HepG2 (cell line): Measurements from ENCODE around the gene UBE3D. TPM values are rescaled to one million over a fixed set of nuclear protein-coding genes. Genes with fewer than 3 reads are reported as not detected.

ENCODE experiments used
- ATAC-seq: fragments of 200-7000 bp; cut with Tn5 transposase; 3 replicates; pipeline ENCODE4 v1.9.1; 2020; ENCODE audit warnings: mild to moderate bottlenecking, moderate library complexity
- BruUV-seq: library from RNA; stranded (reverse); fragments of 400-500 nt; replicated peaks from 2 replicates; lab custom pipeline; 2021; lab: Mats Ljungman, UMichigan
- CTCF ChIA-PET: fragments of 300-600 bp; formaldehyde crosslinking; extraction: SDS; loops from one replicate; lab custom pipeline; 2021; ENCODE audit warnings: low total read pairs, inconsistent platforms, low intra/inter-chr PET ratio; lab: Yijun Ruan, JAX
- POLR2A ChIA-PET: fragments of 350-600 bp; sonication (Branson Sonifier 250); formaldehyde crosslinking; loops from one replicate; lab custom pipeline; 2020; ENCODE audit warnings: antibody characterized with exemption, inconsistent platforms; lab: Yijun Ruan, JAX
- DNase-seq: peaks from one replicate; pipeline ENCODE4 v3.0.0-alpha.2; 2015; ENCODE audit warnings: low spot score
- FAIRE-seq: peaks from 3 replicates; lab custom pipeline; 2011; peaks lifted over from hg19 to GRCh38; lab: Jason Lieb, UNC
- H2AFZ ChIP-seq: one replicate; pipeline ENCODE4 v1.6.1; 2011; ENCODE audit warnings: low read length, inconsistent platforms
- H3K27ac ChIP-seq: fragments of 300-600 bp; 3 replicates; pipeline ENCODE4 v1.8.0; 2011; ENCODE audit warnings: mixed run types, mild to moderate bottlenecking, mixed read lengths, low read length, inconsistent platforms; ENCODE audit not compliant: insufficient read depth; ENCODE audit errors: extremely low read length
- H3K27me3 ChIP-seq, 2 experiments: fragments of 200-600 bp in 1 of 2; 2 replicates in 1 of 2; 3 replicates in 1 of 2; pipeline versions ENCODE4 v1.6.0 to v1.8.0; 2011; ENCODE audit warnings: low read length in 2 of 2, mild to moderate bottlenecking in 2 of 2, moderate library complexity in 2 of 2, inconsistent platforms in 1 of 2; ENCODE audit not compliant: insufficient read depth in 2 of 2, control insufficient read depth in 1 of 2
- H3K36me3 ChIP-seq, 2 experiments: fragments of 200-600 bp in 1 of 2; replicated peaks in 1 of 2; 2 replicates in 1 of 2; 3 replicates in 1 of 2; pipeline versions ENCODE4 v1.5.1 to v1.8.0; 2011; ENCODE audit warnings: low read length in 2 of 2, inconsistent platforms in 1 of 2; ENCODE audit not compliant: insufficient read depth in 2 of 2, control insufficient read depth in 1 of 2
- H3K4me1 ChIP-seq: 2 replicates; pipeline ENCODE4 v1.5.1; 2012; ENCODE audit warnings: low read length, inconsistent platforms; ENCODE audit not compliant: insufficient read depth
- H3K4me2 ChIP-seq: 2 replicates; pipeline ENCODE4 v1.6.0; 2011; ENCODE audit warnings: low read depth, low read length, inconsistent platforms
- H3K4me3 ChIP-seq, 3 experiments: fragments of 200-600 bp in 1 of 3; sonication (generic), shearing (Covaris generic) in 1 of 3; replicated peaks in 1 of 3; 2 replicates each; pipeline ENCODE4 v1.5.1; 2011 to 2016; ENCODE audit warnings: low read length in 3 of 3, inconsistent platforms in 2 of 3, low read depth in 2 of 3, mild to moderate bottlenecking in 2 of 3, control low read depth in 1 of 3, mixed read lengths in 1 of 3; ENCODE audit not compliant: insufficient read depth in 1 of 3
- H3K79me2 ChIP-seq: one replicate; pipeline ENCODE4 v1.6.1; 2011; ENCODE audit warnings: low read length, inconsistent platforms; ENCODE audit not compliant: insufficient read depth
- H3K9ac ChIP-seq: 2 replicates; pipeline ENCODE4 v1.6.0; 2011; ENCODE audit warnings: mild to moderate bottlenecking, low read depth, low read length, inconsistent platforms; ENCODE audit not compliant: insufficient read depth
- H3K9me3 ChIP-seq: 2 replicates; pipeline ENCODE4 v1.5.1; 2012; ENCODE audit warnings: mild to moderate bottlenecking, low read length
- H4K20me1 ChIP-seq: 2 replicates; pipeline ENCODE4 v1.6.0; 2011; ENCODE audit warnings: inconsistent platforms, mild to moderate bottlenecking, low read length, moderate library complexity; ENCODE audit not compliant: insufficient read depth
- ATF6 ChIP-seq: sonication (generic); formaldehyde crosslinking; conservative IDR thresholded peaks from 2 replicates; pipeline ENCODE4 v1.4.0; 2020; ENCODE audit warnings: missing genetic modification reagents
- BHLHE40 ChIP-seq: IDR thresholded peaks from 2 replicates; pipeline ENCODE4 v1.6.1; 2011; ENCODE audit warnings: low read length, improper control_type of control experiment
- FOXP1 ChIP-seq, 2 experiments: fragments of 450-650 bp in 1 of 2; IDR thresholded peaks; 2 replicates each; pipeline ENCODE4 v1.6.1; 2017 to 2018; ENCODE audit warnings: antibody characterized with exemption in 1 of 2
- GMEB2 ChIP-seq: IDR thresholded peaks from 2 replicates; pipeline ENCODE4 v1.6.1; 2016; ENCODE audit warnings: missing biosample characterization, missing genetic modification reagents, low read depth
- HDAC1 ChIP-seq: sonication (generic); formaldehyde crosslinking; IDR thresholded peaks from 2 replicates; pipeline ENCODE4 v1.5.1; 2020; ENCODE audit warnings: mild to moderate bottlenecking, missing genetic modification reagents
- MED1 ChIP-seq: sonication (generic); formaldehyde crosslinking; IDR thresholded peaks from 2 replicates; pipeline ENCODE4 v1.4.0; 2020; ENCODE audit warnings: missing genetic modification reagents
- POLR2AphosphoS2 ChIP-seq: IDR thresholded peaks from 2 replicates; pipeline ENCODE4 v1.6.1; 2011; ENCODE audit warnings: low read depth, low read length, improper control_type of control experiment
- SP5 ChIP-seq: IDR thresholded peaks from 2 replicates; pipeline ENCODE4 v1.6.1; 2016; ENCODE audit warnings: low read depth, borderline replicate concordance
- ZBTB14 ChIP-seq: sonication (generic); formaldehyde crosslinking; IDR thresholded peaks from 2 replicates; pipeline ENCODE4 v1.4.0; 2020; ENCODE audit warnings: missing genetic modification reagents
- ZNF20 ChIP-seq: sonication (generic); formaldehyde crosslinking; IDR thresholded peaks from 2 replicates; pipeline ENCODE4 v1.4.0; 2020; ENCODE audit warnings: mild to moderate bottlenecking, moderate library complexity, missing genetic modification reagents
- ZNF512B ChIP-seq: sonication (generic); formaldehyde crosslinking; IDR thresholded peaks from 2 replicates; pipeline ENCODE4 v1.5.1; 2020; ENCODE audit warnings: missing genetic modification reagents, mild to moderate bottlenecking, borderline replicate concordance
- ZNF83 ChIP-seq: sonication (generic); formaldehyde crosslinking; IDR thresholded peaks from 2 replicates; pipeline ENCODE4 v1.4.0; 2020; ENCODE audit warnings: missing genetic modification reagents, mild to moderate bottlenecking, borderline replicate concordance
- ZSCAN12 ChIP-seq: sonication (generic); formaldehyde crosslinking; IDR thresholded peaks from 2 replicates; pipeline ENCODE4 v1.9.0; 2021; ENCODE audit warnings: mild to moderate bottlenecking, missing genetic modification reagents
- WGBS: methylation state at CpG from one replicate; pipeline ENCODE4 v1.1.6; 2017; ENCODE audit warnings: low lambda C conversion rate; 5-methylcytosine and 5-hydroxymethylcytosine counted together
- in situ Hi-C: cut with HindIII; loops from 2 replicates; pipeline ENCODE4 v1.10.0; 2017; ENCODE audit warnings: low pct_unique_long_range_greater_than_20kb; ENCODE audit not compliant: extremely low pct_ligation_motif_present
- intact Hi-C: fragments of 100-400 bp; cut with micrococcal nuclease; formaldehyde crosslinking; loops from one replicate; pipeline ENCODE4 v1.10.0; 2022; ENCODE audit not compliant: unreplicated experiment
- polyA plus RNA-seq, 8 experiments: library from polyadenylated mRNA; depleted of rRNA in 3 of 8; stranded (reverse) in 7 of 8; unstranded in 1 of 8; fragments of >200 nt; fragmentation: Illumina TruSeq in 4 of 8; extraction: Trizol in 4 of 8; gene quantifications; 2 replicates each; pipeline versions ENCODE4 v1.2.1 to v1.2.3, GENCODE V29; 2011 to 2016; ENCODE audit warnings: low read depth in 4 of 8, missing spikeins in 1 of 8, mixed read lengths in 1 of 8; ENCODE audit not compliant: insufficient read depth in 1 of 8
- total RNA-seq, 5 experiments: library from RNA; depleted of rRNA; stranded (reverse); fragments of >200 nt; fragmentation: Illumina TruSeq; extraction: Trizol; gene quantifications; 2 replicates each; pipeline ENCODE4 v1.2.3, GENCODE V29; 2016; ENCODE audit warnings: low read depth in 1 of 5
- TF ChIP-seq, protein P1 (sequence below): conservative IDR thresholded peaks from 2 replicates; pipeline ENCODE4 v1.6.1; 2018; ENCODE audit warnings: missing genetic modification reagents

Gene UBE3D
- total and polyA plus RNA-seq, 2 of the 13 experiments (the other 11 are each of a cell fraction or from before 2014, with no cell fraction given) = 5.1 to 11.4 TPM

DNA sequence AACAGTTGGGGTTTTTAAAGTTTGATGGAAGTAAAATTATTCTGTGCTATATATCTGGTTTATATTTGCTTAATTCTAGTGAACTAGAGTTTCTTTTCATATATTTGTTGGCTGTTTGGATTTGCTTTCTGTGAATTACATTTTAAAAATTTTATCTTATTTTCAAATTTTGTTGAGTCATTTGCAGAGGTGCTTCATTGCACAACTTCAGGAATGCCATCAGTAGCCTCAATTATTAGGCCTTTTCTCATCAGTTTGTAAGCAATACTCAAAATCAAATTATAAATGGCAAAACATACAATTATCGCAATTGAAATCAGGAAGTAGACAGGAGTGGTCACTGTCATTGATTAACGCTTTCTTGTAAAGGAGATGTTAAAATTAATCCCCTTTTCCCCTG is 96.9 kb downstream of the UBE3D start (continued):
- TF ChIP-seq GMEB2 (CRISPR knock-in tag) (no peak), SP5 (no peak), HDAC1 (no peak), POLR2AphosphoS2 (no peak), ZNF20 (CRISPR knock-in tag) (no peak), ZSCAN12 (CRISPR knock-in tag) (no peak)

DNA sequence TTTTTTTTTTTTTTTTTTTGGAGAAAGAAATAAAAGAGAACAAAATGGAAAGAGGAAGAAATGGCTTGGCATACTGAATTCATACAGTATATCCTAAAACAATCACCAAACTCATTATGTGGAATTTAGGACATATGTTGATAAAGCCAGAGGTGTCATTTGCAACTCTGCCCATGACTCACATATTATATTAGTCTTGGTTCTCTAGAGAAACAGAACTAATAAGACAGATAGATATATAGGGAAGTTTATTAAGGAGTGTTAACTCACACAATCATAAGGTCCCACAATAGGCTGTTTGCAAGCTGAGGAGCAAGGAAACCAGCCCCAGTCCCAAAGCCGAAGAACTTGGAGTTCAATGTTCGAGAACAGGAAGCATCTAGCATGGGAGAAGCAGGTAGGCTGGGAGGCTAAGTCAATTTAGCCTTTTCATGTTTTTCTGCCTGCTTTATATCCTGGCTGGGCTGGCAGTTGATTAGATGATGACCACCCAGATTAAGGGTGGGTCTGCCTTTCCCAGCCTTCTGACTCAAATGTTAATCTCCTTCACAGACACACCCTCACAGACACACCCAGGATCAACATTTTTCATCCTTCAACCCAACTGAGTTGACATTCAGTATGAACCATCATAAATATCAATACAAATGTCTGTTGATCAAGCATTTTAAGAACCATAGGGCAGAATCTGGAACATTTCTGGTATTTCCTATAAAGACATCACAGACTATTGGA is 102.3 kb downstream of the UBE3D start:
- Histone ChIP-seq H3K36me3 (no peaks in the 10 kb centered on the region; a peak in 1 of 5 replicates), H3K79me2 (no peaks in the 10 kb centered on the region), H4K20me1 (no peaks in the 10 kb centered on the region), H3K9ac (no peak overlapping the region), H2AFZ (no peak overlapping the region), H3K27me3 (no peaks in the 10 kb centered on the region), H3K4me1 (no peaks in the 10 kb centered on the region), H3K4me3 (no peak overlapping the region), H3K9me3 (no peaks in the 10 kb centered on the region), H3K4me2 (no peak overlapping the region), H3K27ac (no peak overlapping the region)
- intact Hi-C loops = no loop called here
- ChIA-PET POLR2A (no interaction called here), CTCF (no interaction called here)
- ATAC-seq (no peak), FAIRE-seq (no peak), DNase-seq (no peak)
- BruUV-seq = no TSS peak
- WGBS = 100% methylated on average over 2 of the region's 2 CpGs
- in situ Hi-C loops = no loop called here
- TF ChIP-seq MED1 (CRISPR knock-in tag) = no peak
- no peak for TF ChIP-seq BHLHE40
- TF ChIP-seq, protein P1, sequence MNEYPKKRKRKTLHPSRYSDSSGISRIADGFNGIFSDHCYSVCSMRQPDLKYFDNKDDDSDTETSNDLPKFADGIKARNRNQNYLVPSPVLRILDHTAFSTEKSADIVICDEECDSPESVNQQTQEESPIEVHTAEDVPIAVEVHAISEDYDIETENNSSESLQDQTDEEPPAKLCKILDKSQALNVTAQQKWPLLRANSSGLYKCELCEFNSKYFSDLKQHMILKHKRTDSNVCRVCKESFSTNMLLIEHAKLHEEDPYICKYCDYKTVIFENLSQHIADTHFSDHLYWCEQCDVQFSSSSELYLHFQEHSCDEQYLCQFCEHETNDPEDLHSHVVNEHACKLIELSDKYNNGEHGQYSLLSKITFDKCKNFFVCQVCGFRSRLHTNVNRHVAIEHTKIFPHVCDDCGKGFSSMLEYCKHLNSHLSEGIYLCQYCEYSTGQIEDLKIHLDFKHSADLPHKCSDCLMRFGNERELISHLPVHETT (CRISPR knock-in tag) = no peak
- TF ChIP-seq ZNF512B (CRISPR knock-in tag) = no peak
- no peak for TF ChIP-seq ATF6 (CRISPR knock-in tag)
- no peak for TF ChIP-seq ZNF83 (CRISPR knock-in tag)
- no peak for TF ChIP-seq FOXP1 (IDR thresholded peaks at IDR 0.05)
- no peak for TF ChIP-seq FOXP1 (CRISPR knock-in tag; IDR thresholded peaks at IDR 0.05)
- TF ChIP-seq ZBTB14 (CRISPR knock-in tag) = no peak
